Endodermal cell (in vitro differentiated cells): ENCODE results near the gene TBC1D8. TPM values are rescaled to one million over a fixed set of nuclear protein-coding genes. Genes with fewer than 3 reads are reported as not detected.

Experiments used
- DNase-seq: peaks from one replicate; pipeline ENCODE4 v3.0.0-alpha.2; 2017
- H3K27ac ChIP-seq: 2 replicates; pipeline ENCODE4 v1.5.1; 2013; ENCODE audit warnings: mild to moderate bottlenecking, low read depth, low read length, moderate library complexity
- H3K27me3 ChIP-seq: 2 replicates; pipeline ENCODE4 v1.6.1; 2013; ENCODE audit warnings: mild to moderate bottlenecking, low read length, moderate library complexity; ENCODE audit not compliant: insufficient read depth, control insufficient read depth, poor library complexity, severe bottlenecking
- H3K36me3 ChIP-seq: 2 replicates; pipeline ENCODE4 v1.7.0; 2013; ENCODE audit warnings: mild to moderate bottlenecking, low read length, moderate library complexity; ENCODE audit not compliant: control insufficient read depth, insufficient read depth
- H3K4me1 ChIP-seq: one replicate; pipeline ENCODE4 v1.7.0; 2013; ENCODE audit warnings: low read length; ENCODE audit not compliant: control insufficient read depth, insufficient read depth
- H3K4me3 ChIP-seq: 2 replicates; pipeline ENCODE4 v1.5.1; 2013; ENCODE audit warnings: mild to moderate bottlenecking, low read length, moderate library complexity
- H3K9ac ChIP-seq: 2 replicates; pipeline ENCODE4 v1.6.1; 2013; ENCODE audit warnings: mild to moderate bottlenecking, low read length, moderate library complexity; ENCODE audit not compliant: poor library complexity, severe bottlenecking; ENCODE audit errors: extremely low read depth
- H3K9me3 ChIP-seq: 2 replicates; pipeline ENCODE4 v1.6.1; 2013; ENCODE audit warnings: mild to moderate bottlenecking, low read length, moderate library complexity; ENCODE audit not compliant: control insufficient read depth
- H3K27ac Mint-ChIP-seq: 2 replicates; pipeline ENCODE4 v1.8.0; 2020; ENCODE audit warnings: mixed read lengths
- H3K27me3 Mint-ChIP-seq: 2 replicates; pipeline ENCODE4 v1.8.0; 2021; ENCODE audit warnings: mild to moderate bottlenecking, mixed read lengths; ENCODE audit not compliant: insufficient read depth
- H3K36me3 Mint-ChIP-seq: 2 replicates; pipeline ENCODE4 v1.8.0; 2020; ENCODE audit warnings: low read depth, mixed read lengths
- H3K4me1 Mint-ChIP-seq: 2 replicates; pipeline ENCODE4 v1.8.0; 2020; ENCODE audit warnings: mixed read lengths
- H3K4me3 Mint-ChIP-seq: 2 replicates; pipeline ENCODE4 v1.8.0; 2020; ENCODE audit warnings: mild to moderate bottlenecking, moderate library complexity, mixed read lengths
- H3K9me3 Mint-ChIP-seq: 2 replicates; pipeline ENCODE4 v1.8.0; 2020; ENCODE audit warnings: mild to moderate bottlenecking, mixed read lengths
- CTCF ChIP-seq: fragments of 200-600 bp; sonication (generic); conservative IDR thresholded peaks from 2 replicates; pipeline ENCODE4 v1.5.0; 2021; ENCODE audit warnings: antibody characterized with exemption, mild to moderate bottlenecking
- WGBS, 2 experiments: methylation state at CpG; one replicate each; pipeline versions ENCODE4 v1.1.5 to v1.1.7; 2013; ENCODE audit warnings: missing lambda C conversion rate in 2 of 2, mixed read lengths in 1 of 2; ENCODE audit not compliant: insufficient coverage in 1 of 2, insufficient read length in 1 of 2; 5-methylcytosine and 5-hydroxymethylcytosine counted together
- total RNA-seq, 2 donors: library from RNA; stranded (reverse); fragmentation: NEBNext Ultra II Directional in 1 of 2; extraction: Animal tissue kit (Norgen Biotek cat#: 25700) in 1 of 2; gene quantifications; 2 replicates in 1 of 2; 3 replicates in 1 of 2; pipeline ENCODE4 v1.2.1, GENCODE V29; 2021

Gene TBC1D8
- total RNA-seq, 2 donors from 2014 or later, result 14.4 to 14.5 TPM

- Mint-ChIP-seq H3K27me3 (no peaks in the 10 kb centered on the region), H3K27ac (no peak overlapping the region), H3K4me3 (no peak overlapping the region), H3K4me1 (peaks cover 31% of the 10 kb centered on the region), H3K9me3 (peaks cover 9% of the 10 kb centered on the region), H3K36me3 (peaks cover 4% of the 10 kb centered on the region)
- DNase-seq, result no peak
- 93 to 94% methylated on average over 5 to 6 of the region's 7 CpGs for WGBS, 2 experiments
- Histone ChIP-seq H3K36me3 (no peaks in the 10 kb centered on the region), H3K4me3 (no peak overlapping the region), H3K27ac (no peak overlapping the region), H3K4me1 (no peaks in the 10 kb centered on the region), H3K27me3 (no peaks in the 10 kb centered on the region), H3K9me3 (no peaks in the 10 kb centered on the region), H3K9ac (no peak overlapping the region)
- TF ChIP-seq CTCF, result no peak
These were observed 10.1 kb downstream of the TBC1D8 start for GRCh38 chr2:101140978-101141655.

GRCh38 chr2:101140237-101140636, 10.9 kb downstream of the TBC1D8 start:
- 92 to 94% methylated on average over 6 to 7 of the region's 7 CpGs for WGBS, 2 experiments
- Histone ChIP-seq H3K4me1 (no peaks in the 10 kb centered on the region), H3K27ac (no peak overlapping the region), H3K9ac (no peak overlapping the region), H3K4me3 (no peak overlapping the region), H3K9me3 (no peaks in the 10 kb centered on the region), H3K27me3 (no peaks in the 10 kb centered on the region), H3K36me3 (no peaks in the 10 kb centered on the region)
- Mint-ChIP-seq H3K4me3 (no peak overlapping the region), H3K27me3 (no peaks in the 10 kb centered on the region), H3K9me3 (peaks cover 9% of the 10 kb centered on the region), H3K4me1 (peaks cover 26% of the 10 kb centered on the region), H3K36me3 (peaks cover 4% of the 10 kb centered on the region), H3K27ac (no peak overlapping the region)
- DNase-seq, result no peak
- TF ChIP-seq CTCF, result no peak

- Histone ChIP-seq H3K27ac (no peak overlapping the region), H3K4me1 (no peaks in the 10 kb centered on the region), H3K9ac (no peak overlapping the region), H3K4me3 (no peak overlapping the region), H3K27me3 (no peaks in the 10 kb centered on the region), H3K36me3 (no peaks in the 10 kb centered on the region), H3K9me3 (no peaks in the 10 kb centered on the region)
- no peak for TF ChIP-seq CTCF
- peaks cover 22% of the 10 kb centered on the region for H3K4me1 Mint-ChIP-seq
- DNase-seq, result no peak
- H3K27ac Mint-ChIP-seq, result no peak overlapping the region
- H3K27me3 Mint-ChIP-seq, result no peaks in the 10 kb centered on the region
- H3K4me3 Mint-ChIP-seq, result no peak overlapping the region
- 94 to 100% methylated on average over 2 to 4 of the region's 4 CpGs for WGBS, 2 experiments
- peaks cover 9% of the 10 kb centered on the region for H3K9me3 Mint-ChIP-seq
- H3K36me3 Mint-ChIP-seq, result peaks cover 4% of the 10 kb centered on the region
These were observed 11.7 kb downstream of the TBC1D8 start for GRCh38 chr2:101139495-101139894.
